Measurements from ENCODE around the gene LUZP2. TPM values are rescaled to one million over a fixed set of nuclear protein-coding genes. Genes with fewer than 3 reads are reported as not detected.

Gene LUZP2
- total RNA-seq, 1 experiment from 2014 or later: not detected

DNA sequence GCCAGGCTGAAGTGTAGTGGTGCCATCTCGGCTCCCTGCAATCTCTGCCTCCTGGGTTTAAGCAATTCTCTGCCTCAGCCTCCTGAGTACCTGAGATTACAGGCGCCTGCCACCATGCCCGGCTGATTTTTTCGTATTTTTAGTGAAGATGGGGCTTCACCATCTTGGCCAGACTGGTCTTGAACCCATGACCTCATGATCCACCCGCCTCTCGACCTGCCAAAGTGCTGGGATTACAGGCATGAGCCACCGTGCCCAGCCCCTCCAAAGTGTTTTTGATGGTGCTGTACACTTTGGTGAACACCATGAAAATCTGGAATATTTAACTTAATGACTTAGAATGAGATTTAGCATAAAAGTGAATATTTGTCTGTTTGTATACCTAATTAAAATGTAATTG lies 5.6 kb downstream of the LUZP2 start:
- TF ChIP-seq, protein P1, sequence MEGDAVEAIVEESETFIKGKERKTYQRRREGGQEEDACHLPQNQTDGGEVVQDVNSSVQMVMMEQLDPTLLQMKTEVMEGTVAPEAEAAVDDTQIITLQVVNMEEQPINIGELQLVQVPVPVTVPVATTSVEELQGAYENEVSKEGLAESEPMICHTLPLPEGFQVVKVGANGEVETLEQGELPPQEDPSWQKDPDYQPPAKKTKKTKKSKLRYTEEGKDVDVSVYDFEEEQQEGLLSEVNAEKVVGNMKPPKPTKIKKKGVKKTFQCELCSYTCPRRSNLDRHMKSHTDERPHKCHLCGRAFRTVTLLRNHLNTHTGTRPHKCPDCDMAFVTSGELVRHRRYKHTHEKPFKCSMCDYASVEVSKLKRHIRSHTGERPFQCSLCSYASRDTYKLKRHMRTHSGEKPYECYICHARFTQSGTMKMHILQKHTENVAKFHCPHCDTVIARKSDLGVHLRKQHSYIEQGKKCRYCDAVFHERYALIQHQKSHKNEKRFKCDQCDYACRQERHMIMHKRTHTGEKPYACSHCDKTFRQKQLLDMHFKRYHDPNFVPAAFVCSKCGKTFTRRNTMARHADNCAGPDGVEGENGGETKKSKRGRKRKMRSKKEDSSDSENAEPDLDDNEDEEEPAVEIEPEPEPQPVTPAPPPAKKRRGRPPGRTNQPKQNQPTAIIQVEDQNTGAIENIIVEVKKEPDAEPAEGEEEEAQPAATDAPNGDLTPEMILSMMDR (IDR thresholded peaks at IDR 0.05; ENCODE audit: insufficient read depth in 1 of 2, low read depth in 1 of 2, low read length in 1 of 2, severe bottlenecking in 1 of 2, unreplicated experiment in 1 of 2): no peak
- no peaks in the 10 kb centered on the region for H3K27me3 Mint-ChIP-seq (ENCODE audit: insufficient read depth, unreplicated experiment)
- no peaks in the 10 kb centered on the region for H3K9me3 ChIP-seq
- no peaks in the 10 kb centered on the region for H3K36me3 ChIP-seq (ENCODE audit: control insufficient read depth, insufficient read depth, low read length)
- DNase-seq: no peak
- H3K36me3 Mint-ChIP-seq (ENCODE audit: insufficient read depth, unreplicated experiment): no peaks in the 10 kb centered on the region
- no peak overlapping the region for H3K27ac Mint-ChIP-seq (ENCODE audit: unreplicated experiment)
- no peaks in the 10 kb centered on the region for H3K4me1 Mint-ChIP-seq (ENCODE audit: low read depth, unreplicated experiment)
- H3K27me3 ChIP-seq (replicated peaks; ENCODE audit: control insufficient read depth, insufficient read depth, low read length): no peaks in the 10 kb centered on the region
- intact Hi-C loops (cut with micrococcal nuclease; ENCODE audit: unreplicated experiment): no loop called here
- H3K4me3 ChIP-seq (ENCODE audit: low read depth, low read length): no peak overlapping the region
- no peaks in the 10 kb centered on the region for H3K9me3 Mint-ChIP-seq (ENCODE audit: unreplicated experiment)
- POLR2A ChIA-PET: no interaction called here
- no TSS peak for BruUV-seq (replicated peaks)
- H3K4me1 ChIP-seq: no peaks in the 10 kb centered on the region
- no peak overlapping the region for H3K4me3 Mint-ChIP-seq (ENCODE audit: unreplicated experiment)
- CTCF ChIA-PET: no interaction called here

DNA sequence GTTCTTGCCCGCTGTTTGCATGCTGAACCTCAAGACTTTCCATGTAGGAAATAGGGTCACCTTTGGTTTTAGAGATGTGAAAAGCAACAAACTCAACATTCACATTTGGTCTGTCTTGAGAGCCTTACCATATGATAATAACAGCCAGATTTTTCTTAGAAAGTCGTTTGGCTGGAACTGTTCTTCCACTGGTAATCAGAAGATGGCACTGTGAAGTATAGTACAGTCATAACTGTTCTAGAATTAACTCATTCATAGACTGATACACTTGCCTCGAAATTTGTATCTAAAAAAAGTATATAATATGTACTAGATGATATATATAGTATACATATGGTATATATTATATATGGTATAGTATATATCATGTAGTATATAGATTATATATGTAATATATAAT lies 12.3 kb downstream of the LUZP2 start:
- Histone ChIP-seq H3K9me3 (no peaks in the 10 kb centered on the region), H3K4me1 (no peaks in the 10 kb centered on the region), H3K4me3 (ENCODE audit: low read depth, low read length) (no peak overlapping the region), H3K36me3 (ENCODE audit: control insufficient read depth, insufficient read depth, low read length) (no peaks in the 10 kb centered on the region), H3K27me3 (replicated peaks; ENCODE audit: control insufficient read depth, insufficient read depth, low read length) (no peaks in the 10 kb centered on the region)
- no peak for DNase-seq
- no TSS peak for BruUV-seq (replicated peaks)
- Mint-ChIP-seq H3K4me1 (ENCODE audit: low read depth, unreplicated experiment) (no peaks in the 10 kb centered on the region), H3K4me3 (ENCODE audit: unreplicated experiment) (no peak overlapping the region), H3K27ac (ENCODE audit: unreplicated experiment) (no peak overlapping the region), H3K9me3 (ENCODE audit: unreplicated experiment) (no peaks in the 10 kb centered on the region), H3K27me3 (ENCODE audit: insufficient read depth, unreplicated experiment) (no peaks in the 10 kb centered on the region), H3K36me3 (ENCODE audit: insufficient read depth, unreplicated experiment) (no peaks in the 10 kb centered on the region)
- ChIA-PET POLR2A (no interaction called here), CTCF (no interaction called here)
- TF ChIP-seq, protein P1 (IDR thresholded peaks at IDR 0.05; ENCODE audit: insufficient read depth in 1 of 2, low read depth in 1 of 2, low read length in 1 of 2, severe bottlenecking in 1 of 2, unreplicated experiment in 1 of 2): peak; percentile 19
- intact Hi-C loops (cut with micrococcal nuclease; ENCODE audit: unreplicated experiment): loop anchor here (1.0 kb wide), 1 partner anchor 109 kb away; no protein-coding TSS in a partner anchor

DNA sequence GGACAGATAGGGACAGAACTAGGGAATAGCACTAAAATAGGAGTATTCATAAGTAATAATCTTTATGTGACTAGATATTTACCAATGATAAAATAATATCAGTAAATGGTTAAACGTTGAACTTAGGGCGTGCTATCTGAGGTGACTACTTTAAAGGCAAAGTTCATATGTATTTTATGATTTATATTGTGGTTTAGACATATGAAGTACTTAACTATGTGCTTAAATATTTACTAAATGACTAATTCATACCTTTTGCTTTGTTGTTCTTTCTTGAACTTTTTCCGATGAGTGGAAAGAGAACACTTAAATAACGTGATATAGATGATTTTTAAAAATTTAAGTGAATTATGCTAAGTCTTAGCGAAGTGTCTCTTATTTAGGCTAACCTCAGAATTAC lies 14.7 kb downstream of the LUZP2 start:
- no peaks in the 10 kb centered on the region for H3K27me3 Mint-ChIP-seq (ENCODE audit: insufficient read depth, unreplicated experiment)
- ChIA-PET CTCF (no interaction called here), POLR2A (no interaction called here)
- no peaks in the 10 kb centered on the region for H3K4me1 Mint-ChIP-seq (ENCODE audit: low read depth, unreplicated experiment)
- H3K9me3 ChIP-seq: no peaks in the 10 kb centered on the region
- H3K27ac Mint-ChIP-seq (ENCODE audit: unreplicated experiment): no peak overlapping the region
- no peak overlapping the region for H3K4me3 Mint-ChIP-seq (ENCODE audit: unreplicated experiment)
- no peak overlapping the region for H3K4me3 ChIP-seq (ENCODE audit: low read depth, low read length)
- no peaks in the 10 kb centered on the region for H3K27me3 ChIP-seq (replicated peaks; ENCODE audit: control insufficient read depth, insufficient read depth, low read length)
- TF ChIP-seq, protein P1 (IDR thresholded peaks at IDR 0.05; ENCODE audit: insufficient read depth in 1 of 2, low read depth in 1 of 2, low read length in 1 of 2, severe bottlenecking in 1 of 2, unreplicated experiment in 1 of 2): no peak
- no peaks in the 10 kb centered on the region for H3K9me3 Mint-ChIP-seq (ENCODE audit: unreplicated experiment)
- intact Hi-C loops (cut with micrococcal nuclease; ENCODE audit: unreplicated experiment): no loop called here
- no peaks in the 10 kb centered on the region for H3K4me1 ChIP-seq
- no peak for DNase-seq
- no TSS peak for BruUV-seq (replicated peaks)
- H3K36me3 ChIP-seq (ENCODE audit: control insufficient read depth, insufficient read depth, low read length): no peaks in the 10 kb centered on the region
- H3K36me3 Mint-ChIP-seq (ENCODE audit: insufficient read depth, unreplicated experiment): no peaks in the 10 kb centered on the region

Measured in Caco-2 (cell line).